ENCODE measurements around the gene MYO5C.
A peak's percentile ranks its signal among the peaks of the same experiment; 100 is the strongest.

The MYO5C gene

DNA sequence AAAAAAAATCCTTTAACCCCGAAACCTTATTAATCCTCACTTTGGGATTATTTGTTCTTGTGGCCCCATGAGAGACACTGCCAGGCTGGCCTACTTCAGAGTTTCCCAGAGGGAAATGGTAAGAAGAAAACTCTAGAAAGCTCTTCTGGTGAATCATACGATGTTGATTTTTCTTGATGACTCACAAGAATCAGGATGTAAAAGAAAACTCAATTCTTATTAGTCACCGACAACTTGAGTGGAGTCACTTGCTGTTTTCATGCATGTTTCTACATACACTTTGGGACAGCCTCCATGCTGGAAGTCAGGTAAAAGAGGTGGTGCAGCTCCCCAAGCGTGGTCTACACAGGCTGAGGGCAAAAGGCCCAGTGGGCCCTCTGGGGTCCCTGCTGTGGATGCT, 42.8 kb downstream of the MYO5C start:
- TF ChIP-seq, protein P1, sequence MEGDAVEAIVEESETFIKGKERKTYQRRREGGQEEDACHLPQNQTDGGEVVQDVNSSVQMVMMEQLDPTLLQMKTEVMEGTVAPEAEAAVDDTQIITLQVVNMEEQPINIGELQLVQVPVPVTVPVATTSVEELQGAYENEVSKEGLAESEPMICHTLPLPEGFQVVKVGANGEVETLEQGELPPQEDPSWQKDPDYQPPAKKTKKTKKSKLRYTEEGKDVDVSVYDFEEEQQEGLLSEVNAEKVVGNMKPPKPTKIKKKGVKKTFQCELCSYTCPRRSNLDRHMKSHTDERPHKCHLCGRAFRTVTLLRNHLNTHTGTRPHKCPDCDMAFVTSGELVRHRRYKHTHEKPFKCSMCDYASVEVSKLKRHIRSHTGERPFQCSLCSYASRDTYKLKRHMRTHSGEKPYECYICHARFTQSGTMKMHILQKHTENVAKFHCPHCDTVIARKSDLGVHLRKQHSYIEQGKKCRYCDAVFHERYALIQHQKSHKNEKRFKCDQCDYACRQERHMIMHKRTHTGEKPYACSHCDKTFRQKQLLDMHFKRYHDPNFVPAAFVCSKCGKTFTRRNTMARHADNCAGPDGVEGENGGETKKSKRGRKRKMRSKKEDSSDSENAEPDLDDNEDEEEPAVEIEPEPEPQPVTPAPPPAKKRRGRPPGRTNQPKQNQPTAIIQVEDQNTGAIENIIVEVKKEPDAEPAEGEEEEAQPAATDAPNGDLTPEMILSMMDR (IDR thresholded peaks at IDR 0.05; ENCODE audit: low read depth, low read length) = no peak
- peak; percentile 60 for DNase-seq (ENCODE audit: extremely low read depth, low read depth)

GRCh38 chr15:52251144-52251860, 44.3 kb downstream of the MYO5C start:
- TF ChIP-seq, protein P1 (IDR thresholded peaks at IDR 0.05; ENCODE audit: low read depth, low read length) = no peak
- DNase-seq (ENCODE audit: extremely low read depth, low read depth) = no peak

- TF ChIP-seq, protein P1 (IDR thresholded peaks at IDR 0.05; ENCODE audit: low read depth, low read length) = no peak
- DNase-seq (ENCODE audit: extremely low read depth, low read depth) = no peak
Observed at GRCh38 chr15:52247461-52247860, 48.1 kb downstream of the MYO5C start.

GRCh38 chr15:52246686-52247431, 48.7 kb downstream of the MYO5C start:
- TF ChIP-seq, protein P1 (IDR thresholded peaks at IDR 0.05; ENCODE audit: low read depth, low read length) = no peak
- no peak for DNase-seq (ENCODE audit: extremely low read depth, low read depth)

DNA sequence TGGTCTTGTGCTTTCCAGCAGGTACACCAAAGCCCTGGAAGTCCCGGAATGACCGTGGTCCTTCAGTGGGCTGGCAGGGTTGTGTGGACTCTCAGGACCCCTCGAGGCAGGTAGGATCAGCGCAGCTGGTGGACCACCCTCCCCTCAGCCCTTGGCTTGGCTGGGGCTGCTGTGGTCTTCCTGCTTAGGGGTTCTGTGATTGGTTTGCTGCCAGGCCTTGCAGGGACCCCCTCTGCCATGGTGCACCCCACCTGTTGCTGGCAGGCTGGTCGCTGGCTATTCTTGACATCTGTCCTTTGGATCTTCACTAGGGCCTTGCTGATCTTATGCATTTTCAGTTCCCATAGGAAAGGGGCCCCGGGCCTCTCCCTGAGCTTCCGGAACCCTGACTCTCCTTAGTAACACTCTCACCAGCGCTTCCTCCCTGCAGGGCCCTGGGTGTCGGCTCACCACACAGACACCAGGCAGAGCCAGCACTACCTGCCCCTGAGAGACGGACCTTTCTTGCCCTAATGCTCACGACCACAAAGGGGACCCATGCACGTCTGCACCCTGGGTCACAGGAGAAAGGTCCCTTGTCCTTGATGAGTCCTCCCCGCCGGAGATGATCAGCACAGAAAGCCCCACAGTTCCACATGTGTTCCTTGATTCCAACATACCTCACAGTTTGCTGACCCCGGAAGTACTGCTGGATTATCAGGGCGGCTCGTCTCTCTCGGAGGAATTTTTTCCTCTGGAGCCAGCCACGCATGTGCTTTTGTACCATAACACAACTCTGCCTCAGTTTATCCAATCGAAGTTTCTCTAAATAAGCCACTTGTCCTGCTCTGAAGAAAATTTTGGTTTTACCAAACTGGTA, 51.7 kb downstream of the MYO5C start:
- TF ChIP-seq, protein P1 (IDR thresholded peaks at IDR 0.05; ENCODE audit: low read depth, low read length) = no peak

GRCh38 chr15:52243286-52243685, 52.3 kb downstream of the MYO5C start:
- TF ChIP-seq, protein P1 (IDR thresholded peaks at IDR 0.05; ENCODE audit: low read depth, low read length) = no peak
- DNase-seq (ENCODE audit: extremely low read depth, low read depth) = no peak

More for the DNA sequence above, 51.7 kb downstream of the MYO5C start:
- no peak for DNase-seq (ENCODE audit: extremely low read depth, low read depth)

Data from AG09319 (cell line).